ENCODE results near the gene ATP6V0D1.

DNA sequence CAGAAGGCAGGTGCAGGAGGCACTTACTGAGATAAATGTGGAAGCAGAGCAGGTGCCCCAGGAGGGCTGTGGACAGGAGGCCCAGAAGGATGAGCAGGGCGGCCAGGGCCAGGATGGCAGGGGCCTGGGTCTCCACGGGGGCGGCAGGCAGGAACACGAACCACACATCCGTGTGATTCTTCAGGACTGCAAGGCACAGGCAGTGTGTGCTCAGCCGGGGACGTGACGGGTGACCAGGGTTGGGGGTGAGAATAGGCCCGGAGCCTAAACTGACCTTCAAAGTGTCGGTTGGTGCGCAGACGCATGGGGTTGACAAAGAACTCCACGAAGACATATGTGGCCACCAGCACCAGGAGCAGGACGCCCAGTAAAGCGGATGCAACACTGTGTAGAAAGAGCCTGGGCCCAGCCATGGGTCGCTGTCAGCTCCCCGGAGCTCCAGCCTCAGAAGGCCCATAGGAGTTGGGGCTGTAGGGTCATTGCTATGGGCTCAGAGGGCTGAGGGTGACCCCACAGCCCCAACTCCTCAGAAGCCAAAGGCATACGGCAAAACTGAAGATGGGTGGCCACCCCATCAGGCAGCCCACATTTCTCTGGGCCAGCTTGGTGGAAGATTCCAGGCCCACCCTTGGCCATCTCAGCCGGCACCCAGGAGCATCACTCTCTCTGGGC lies 82.3 kb downstream of the ATP6V0D1 start:
- TF ChIP-seq, protein P1, sequence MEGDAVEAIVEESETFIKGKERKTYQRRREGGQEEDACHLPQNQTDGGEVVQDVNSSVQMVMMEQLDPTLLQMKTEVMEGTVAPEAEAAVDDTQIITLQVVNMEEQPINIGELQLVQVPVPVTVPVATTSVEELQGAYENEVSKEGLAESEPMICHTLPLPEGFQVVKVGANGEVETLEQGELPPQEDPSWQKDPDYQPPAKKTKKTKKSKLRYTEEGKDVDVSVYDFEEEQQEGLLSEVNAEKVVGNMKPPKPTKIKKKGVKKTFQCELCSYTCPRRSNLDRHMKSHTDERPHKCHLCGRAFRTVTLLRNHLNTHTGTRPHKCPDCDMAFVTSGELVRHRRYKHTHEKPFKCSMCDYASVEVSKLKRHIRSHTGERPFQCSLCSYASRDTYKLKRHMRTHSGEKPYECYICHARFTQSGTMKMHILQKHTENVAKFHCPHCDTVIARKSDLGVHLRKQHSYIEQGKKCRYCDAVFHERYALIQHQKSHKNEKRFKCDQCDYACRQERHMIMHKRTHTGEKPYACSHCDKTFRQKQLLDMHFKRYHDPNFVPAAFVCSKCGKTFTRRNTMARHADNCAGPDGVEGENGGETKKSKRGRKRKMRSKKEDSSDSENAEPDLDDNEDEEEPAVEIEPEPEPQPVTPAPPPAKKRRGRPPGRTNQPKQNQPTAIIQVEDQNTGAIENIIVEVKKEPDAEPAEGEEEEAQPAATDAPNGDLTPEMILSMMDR (conservative IDR thresholded peaks at IDR 0.05; ENCODE audit: low read depth in 2 of 2): no peak
- TF ChIP-seq EZH2 (IDR thresholded peaks at IDR 0.05; ENCODE audit: low read depth, unreplicated experiment) (no peak), POLR2AphosphoS5 (IDR thresholded peaks at IDR 0.05; ENCODE audit: low read depth) (no peak), EZH2phosphoT487 (IDR thresholded peaks at IDR 0.05; ENCODE audit: unreplicated experiment) (no peak), STAT1 (IDR thresholded peaks at IDR 0.05; ENCODE audit: unreplicated experiment) (no peak), CREB1 (CRISPR knock-in tag; IDR thresholded peaks at IDR 0.05; ENCODE audit: low read depth) (no peak)
- TF ChIP-seq, protein P2, sequence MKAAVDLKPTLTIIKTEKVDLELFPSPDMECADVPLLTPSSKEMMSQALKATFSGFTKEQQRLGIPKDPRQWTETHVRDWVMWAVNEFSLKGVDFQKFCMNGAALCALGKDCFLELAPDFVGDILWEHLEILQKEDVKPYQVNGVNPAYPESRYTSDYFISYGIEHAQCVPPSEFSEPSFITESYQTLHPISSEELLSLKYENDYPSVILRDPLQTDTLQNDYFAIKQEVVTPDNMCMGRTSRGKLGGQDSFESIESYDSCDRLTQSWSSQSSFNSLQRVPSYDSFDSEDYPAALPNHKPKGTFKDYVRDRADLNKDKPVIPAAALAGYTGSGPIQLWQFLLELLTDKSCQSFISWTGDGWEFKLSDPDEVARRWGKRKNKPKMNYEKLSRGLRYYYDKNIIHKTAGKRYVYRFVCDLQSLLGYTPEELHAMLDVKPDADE (IDR thresholded peaks at IDR 0.05): no peak
- TF ChIP-seq, protein P3, sequence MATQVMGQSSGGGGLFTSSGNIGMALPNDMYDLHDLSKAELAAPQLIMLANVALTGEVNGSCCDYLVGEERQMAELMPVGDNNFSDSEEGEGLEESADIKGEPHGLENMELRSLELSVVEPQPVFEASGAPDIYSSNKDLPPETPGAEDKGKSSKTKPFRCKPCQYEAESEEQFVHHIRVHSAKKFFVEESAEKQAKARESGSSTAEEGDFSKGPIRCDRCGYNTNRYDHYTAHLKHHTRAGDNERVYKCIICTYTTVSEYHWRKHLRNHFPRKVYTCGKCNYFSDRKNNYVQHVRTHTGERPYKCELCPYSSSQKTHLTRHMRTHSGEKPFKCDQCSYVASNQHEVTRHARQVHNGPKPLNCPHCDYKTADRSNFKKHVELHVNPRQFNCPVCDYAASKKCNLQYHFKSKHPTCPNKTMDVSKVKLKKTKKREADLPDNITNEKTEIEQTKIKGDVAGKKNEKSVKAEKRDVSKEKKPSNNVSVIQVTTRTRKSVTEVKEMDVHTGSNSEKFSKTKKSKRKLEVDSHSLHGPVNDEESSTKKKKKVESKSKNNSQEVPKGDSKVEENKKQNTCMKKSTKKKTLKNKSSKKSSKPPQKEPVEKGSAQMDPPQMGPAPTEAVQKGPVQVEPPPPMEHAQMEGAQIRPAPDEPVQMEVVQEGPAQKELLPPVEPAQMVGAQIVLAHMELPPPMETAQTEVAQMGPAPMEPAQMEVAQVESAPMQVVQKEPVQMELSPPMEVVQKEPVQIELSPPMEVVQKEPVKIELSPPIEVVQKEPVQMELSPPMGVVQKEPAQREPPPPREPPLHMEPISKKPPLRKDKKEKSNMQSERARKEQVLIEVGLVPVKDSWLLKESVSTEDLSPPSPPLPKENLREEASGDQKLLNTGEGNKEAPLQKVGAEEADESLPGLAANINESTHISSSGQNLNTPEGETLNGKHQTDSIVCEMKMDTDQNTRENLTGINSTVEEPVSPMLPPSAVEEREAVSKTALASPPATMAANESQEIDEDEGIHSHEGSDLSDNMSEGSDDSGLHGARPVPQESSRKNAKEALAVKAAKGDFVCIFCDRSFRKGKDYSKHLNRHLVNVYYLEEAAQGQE (IDR thresholded peaks at IDR 0.05; ENCODE audit: unreplicated experiment): no peak
- TF ChIP-seq, protein P4, sequence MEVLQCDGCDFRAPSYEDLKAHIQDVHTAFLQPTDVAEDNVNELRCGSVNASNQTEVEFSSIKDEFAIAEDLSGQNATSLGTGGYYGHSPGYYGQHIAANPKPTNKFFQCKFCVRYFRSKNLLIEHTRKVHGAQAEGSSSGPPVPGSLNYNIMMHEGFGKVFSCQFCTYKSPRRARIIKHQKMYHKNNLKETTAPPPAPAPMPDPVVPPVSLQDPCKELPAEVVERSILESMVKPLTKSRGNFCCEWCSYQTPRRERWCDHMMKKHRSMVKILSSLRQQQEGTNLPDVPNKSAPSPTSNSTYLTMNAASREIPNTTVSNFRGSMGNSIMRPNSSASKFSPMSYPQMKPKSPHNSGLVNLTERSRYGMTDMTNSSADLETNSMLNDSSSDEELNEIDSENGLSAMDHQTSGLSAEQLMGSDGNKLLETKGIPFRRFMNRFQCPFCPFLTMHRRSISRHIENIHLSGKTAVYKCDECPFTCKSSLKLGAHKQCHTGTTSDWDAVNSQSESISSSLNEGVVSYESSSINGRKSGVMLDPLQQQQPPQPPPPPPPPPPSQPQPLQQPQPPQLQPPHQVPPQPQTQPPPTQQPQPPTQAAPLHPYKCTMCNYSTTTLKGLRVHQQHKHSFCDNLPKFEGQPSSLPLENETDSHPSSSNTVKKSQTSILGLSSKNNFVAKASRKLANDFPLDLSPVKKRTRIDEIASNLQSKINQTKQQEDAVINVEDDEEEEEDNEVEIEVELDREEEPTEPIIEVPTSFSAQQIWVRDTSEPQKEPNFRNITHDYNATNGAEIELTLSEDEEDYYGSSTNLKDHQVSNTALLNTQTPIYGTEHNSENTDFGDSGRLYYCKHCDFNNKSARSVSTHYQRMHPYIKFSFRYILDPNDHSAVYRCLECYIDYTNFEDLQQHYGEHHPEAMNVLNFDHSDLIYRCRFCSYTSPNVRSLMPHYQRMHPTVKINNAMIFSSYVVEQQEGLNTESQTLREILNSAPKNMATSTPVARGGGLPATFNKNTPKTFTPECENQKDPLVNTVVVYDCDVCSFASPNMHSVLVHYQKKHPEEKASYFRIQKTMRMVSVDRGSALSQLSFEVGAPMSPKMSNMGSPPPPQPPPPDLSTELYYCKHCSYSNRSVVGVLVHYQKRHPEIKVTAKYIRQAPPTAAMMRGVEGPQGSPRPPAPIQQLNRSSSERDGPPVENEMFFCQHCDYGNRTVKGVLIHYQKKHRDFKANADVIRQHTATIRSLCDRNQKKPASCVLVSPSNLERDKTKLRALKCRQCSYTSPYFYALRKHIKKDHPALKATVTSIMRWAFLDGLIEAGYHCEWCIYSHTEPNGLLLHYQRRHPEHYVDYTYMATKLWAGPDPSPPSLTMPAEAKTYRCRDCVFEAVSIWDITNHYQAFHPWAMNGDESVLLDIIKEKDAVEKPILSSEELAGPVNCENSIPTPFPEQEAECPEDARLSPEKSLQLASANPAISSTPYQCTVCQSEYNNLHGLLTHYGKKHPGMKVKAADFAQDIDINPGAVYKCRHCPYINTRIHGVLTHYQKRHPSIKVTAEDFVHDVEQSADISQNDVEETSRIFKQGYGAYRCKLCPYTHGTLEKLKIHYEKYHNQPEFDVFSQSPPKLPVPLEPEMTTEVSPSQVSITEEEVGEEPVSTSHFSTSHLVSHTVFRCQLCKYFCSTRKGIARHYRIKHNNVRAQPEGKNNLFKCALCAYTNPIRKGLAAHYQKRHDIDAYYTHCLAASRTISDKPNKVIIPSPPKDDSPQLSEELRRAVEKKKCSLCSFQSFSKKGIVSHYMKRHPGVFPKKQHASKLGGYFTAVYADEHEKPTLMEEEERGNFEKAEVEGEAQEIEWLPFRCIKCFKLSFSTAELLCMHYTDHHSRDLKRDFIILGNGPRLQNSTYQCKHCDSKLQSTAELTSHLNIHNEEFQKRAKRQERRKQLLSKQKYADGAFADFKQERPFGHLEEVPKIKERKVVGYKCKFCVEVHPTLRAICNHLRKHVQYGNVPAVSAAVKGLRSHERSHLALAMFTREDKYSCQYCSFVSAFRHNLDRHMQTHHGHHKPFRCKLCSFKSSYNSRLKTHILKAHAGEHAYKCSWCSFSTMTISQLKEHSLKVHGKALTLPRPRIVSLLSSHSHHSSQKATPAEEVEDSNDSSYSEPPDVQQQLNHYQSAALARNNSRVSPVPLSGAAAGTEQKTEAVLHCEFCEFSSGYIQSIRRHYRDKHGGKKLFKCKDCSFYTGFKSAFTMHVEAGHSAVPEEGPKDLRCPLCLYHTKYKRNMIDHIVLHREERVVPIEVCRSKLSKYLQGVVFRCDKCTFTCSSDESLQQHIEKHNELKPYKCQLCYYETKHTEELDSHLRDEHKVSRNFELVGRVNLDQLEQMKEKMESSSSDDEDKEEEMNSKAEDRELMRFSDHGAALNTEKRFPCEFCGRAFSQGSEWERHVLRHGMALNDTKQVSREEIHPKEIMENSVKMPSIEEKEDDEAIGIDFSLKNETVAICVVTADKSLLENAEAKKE (CRISPR knock-in tag; IDR thresholded peaks at IDR 0.05): no peak
